Measurements from ENCODE around the gene APOH.

GRCh38 chr17:66211047-66211810 lies 18.0 kb downstream of the APOH start:
- TF ChIP-seq POLR2AphosphoS5 (IDR thresholded peaks at IDR 0.05) (no peak), EP300 (IDR thresholded peaks at IDR 0.05; ENCODE audit: low read depth) (no peak)
- TF ChIP-seq, protein P1, sequence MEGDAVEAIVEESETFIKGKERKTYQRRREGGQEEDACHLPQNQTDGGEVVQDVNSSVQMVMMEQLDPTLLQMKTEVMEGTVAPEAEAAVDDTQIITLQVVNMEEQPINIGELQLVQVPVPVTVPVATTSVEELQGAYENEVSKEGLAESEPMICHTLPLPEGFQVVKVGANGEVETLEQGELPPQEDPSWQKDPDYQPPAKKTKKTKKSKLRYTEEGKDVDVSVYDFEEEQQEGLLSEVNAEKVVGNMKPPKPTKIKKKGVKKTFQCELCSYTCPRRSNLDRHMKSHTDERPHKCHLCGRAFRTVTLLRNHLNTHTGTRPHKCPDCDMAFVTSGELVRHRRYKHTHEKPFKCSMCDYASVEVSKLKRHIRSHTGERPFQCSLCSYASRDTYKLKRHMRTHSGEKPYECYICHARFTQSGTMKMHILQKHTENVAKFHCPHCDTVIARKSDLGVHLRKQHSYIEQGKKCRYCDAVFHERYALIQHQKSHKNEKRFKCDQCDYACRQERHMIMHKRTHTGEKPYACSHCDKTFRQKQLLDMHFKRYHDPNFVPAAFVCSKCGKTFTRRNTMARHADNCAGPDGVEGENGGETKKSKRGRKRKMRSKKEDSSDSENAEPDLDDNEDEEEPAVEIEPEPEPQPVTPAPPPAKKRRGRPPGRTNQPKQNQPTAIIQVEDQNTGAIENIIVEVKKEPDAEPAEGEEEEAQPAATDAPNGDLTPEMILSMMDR (IDR thresholded peaks at IDR 0.05), result no peak
